ENCODE results near the gene TCF12.

Gene TCF12

DNA sequence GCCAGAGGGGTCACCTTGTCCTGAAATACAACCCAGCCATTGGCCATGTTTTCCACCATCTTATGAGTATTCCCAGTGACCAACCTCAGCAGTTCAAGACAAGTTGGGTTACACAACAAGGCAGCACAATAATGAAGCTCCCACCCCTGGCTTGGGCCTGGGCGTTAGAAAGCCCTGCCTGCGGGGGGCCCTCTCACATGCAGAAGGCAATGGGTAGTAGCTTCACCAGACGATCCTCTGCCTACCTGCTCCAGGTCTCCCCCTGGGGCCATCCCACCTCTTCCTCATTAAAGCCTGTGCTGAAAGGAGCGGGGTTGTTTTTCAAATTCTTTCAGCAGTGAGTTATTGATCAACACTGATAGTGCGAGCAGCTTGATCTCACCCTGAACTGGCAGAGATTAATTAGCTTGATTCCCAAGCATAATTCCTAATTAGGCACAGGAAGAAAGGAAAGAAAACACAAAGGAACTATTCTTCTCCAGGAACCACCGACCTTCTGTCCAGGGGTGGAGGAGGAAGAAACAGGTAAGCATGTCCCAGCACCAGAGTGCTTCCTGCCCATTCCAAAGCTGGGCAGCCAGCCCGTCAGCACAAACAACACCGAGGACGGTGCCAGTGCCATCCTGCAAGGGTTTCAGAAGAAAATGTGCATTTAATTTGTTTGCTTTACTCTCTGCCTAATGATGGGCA is 378.2 kb downstream of the TCF12 start:
- no peak for DNase-seq (ENCODE audit: low read depth)
- in situ Hi-C loops (cut with HindIII; ENCODE audit: low sequenced_read_pairs) = no loop called here
- no peak overlapping the region for H3K4me3 ChIP-seq (ENCODE audit: low read depth, low read length)
- TF ChIP-seq, protein P1, sequence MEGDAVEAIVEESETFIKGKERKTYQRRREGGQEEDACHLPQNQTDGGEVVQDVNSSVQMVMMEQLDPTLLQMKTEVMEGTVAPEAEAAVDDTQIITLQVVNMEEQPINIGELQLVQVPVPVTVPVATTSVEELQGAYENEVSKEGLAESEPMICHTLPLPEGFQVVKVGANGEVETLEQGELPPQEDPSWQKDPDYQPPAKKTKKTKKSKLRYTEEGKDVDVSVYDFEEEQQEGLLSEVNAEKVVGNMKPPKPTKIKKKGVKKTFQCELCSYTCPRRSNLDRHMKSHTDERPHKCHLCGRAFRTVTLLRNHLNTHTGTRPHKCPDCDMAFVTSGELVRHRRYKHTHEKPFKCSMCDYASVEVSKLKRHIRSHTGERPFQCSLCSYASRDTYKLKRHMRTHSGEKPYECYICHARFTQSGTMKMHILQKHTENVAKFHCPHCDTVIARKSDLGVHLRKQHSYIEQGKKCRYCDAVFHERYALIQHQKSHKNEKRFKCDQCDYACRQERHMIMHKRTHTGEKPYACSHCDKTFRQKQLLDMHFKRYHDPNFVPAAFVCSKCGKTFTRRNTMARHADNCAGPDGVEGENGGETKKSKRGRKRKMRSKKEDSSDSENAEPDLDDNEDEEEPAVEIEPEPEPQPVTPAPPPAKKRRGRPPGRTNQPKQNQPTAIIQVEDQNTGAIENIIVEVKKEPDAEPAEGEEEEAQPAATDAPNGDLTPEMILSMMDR (IDR thresholded peaks at IDR 0.05; ENCODE audit: low read depth, low read length, missing control alignments) = no peak

DNA sequence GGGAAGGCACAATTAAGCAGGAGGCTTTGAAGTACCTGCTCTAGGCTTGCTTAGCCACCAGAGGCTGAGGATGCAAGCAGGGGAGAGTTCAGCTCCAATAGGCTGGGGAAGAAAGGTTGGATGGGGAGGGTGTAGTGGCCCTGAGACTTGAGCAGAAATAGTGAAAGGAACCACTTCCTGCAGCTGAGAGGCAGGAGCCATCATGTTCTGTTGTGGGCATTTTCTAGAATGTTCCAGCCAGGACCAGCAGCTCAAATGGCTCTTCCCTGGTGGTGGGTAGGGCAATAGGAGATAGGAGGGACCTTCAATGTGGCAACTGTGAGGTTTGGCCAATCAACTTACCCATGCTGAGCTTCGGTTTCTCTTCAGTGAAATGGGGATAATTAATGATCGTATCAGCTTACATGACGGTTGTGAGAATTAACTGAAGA is 378.7 kb downstream of the TCF12 start:
- H3K4me3 ChIP-seq (ENCODE audit: low read depth, low read length) = no peak overlapping the region
- no peak for DNase-seq (ENCODE audit: low read depth)
- TF ChIP-seq, protein P1 (IDR thresholded peaks at IDR 0.05; ENCODE audit: low read depth, low read length, missing control alignments) = no peak
- in situ Hi-C loops (cut with HindIII; ENCODE audit: low sequenced_read_pairs) = no loop called here

DNA sequence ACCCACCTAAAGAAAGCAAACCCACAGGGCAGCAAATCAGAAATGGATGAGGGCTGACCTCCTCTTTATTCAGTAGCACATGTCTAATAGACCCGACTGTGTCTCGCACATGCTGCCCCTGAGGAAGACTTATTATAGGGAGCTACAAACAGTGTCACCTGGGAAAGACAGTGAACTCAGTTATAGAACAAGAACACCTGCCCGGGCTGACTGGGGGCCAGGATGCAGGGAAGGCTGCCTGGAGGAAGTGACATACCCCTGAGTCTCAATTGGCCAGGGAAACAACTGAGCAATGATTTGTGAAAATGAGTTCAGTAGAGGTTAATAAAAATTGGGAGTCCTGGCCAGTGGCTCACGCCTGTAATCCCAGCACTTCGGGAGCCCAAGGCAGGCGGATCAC is 379.2 kb downstream of the TCF12 start:
- H3K4me3 ChIP-seq (ENCODE audit: low read depth, low read length) = no peak overlapping the region
- in situ Hi-C loops (cut with HindIII; ENCODE audit: low sequenced_read_pairs) = no loop called here
- TF ChIP-seq, protein P1 (IDR thresholded peaks at IDR 0.05; ENCODE audit: low read depth, low read length, missing control alignments) = no peak
- no peak for DNase-seq (ENCODE audit: low read depth)

DNA sequence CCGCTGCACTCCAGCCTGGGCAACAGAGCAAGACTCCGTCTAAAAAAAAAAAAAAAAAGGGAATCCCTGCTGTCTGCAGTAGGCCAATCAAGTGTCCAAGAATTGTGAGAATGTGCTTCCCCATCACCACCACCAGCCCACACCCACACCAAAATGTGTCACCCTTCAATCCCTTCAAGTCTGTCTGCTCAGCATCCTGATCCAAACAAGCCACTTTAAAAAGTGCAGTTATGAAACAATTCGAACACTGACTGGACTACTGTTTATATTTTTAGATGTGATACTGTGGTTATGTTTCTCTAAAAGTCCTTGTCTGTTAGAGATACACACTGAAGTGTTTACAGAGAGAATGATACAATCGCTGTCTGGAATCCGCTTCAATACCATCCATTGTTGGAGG is 379.8 kb downstream of the TCF12 start:
- DNase-seq (ENCODE audit: low read depth) = no peak
- in situ Hi-C loops (cut with HindIII; ENCODE audit: low sequenced_read_pairs) = no loop called here
- no peak overlapping the region for H3K4me3 ChIP-seq (ENCODE audit: low read depth, low read length)
- TF ChIP-seq, protein P1 (IDR thresholded peaks at IDR 0.05; ENCODE audit: low read depth, low read length, missing control alignments) = no peak

DNA sequence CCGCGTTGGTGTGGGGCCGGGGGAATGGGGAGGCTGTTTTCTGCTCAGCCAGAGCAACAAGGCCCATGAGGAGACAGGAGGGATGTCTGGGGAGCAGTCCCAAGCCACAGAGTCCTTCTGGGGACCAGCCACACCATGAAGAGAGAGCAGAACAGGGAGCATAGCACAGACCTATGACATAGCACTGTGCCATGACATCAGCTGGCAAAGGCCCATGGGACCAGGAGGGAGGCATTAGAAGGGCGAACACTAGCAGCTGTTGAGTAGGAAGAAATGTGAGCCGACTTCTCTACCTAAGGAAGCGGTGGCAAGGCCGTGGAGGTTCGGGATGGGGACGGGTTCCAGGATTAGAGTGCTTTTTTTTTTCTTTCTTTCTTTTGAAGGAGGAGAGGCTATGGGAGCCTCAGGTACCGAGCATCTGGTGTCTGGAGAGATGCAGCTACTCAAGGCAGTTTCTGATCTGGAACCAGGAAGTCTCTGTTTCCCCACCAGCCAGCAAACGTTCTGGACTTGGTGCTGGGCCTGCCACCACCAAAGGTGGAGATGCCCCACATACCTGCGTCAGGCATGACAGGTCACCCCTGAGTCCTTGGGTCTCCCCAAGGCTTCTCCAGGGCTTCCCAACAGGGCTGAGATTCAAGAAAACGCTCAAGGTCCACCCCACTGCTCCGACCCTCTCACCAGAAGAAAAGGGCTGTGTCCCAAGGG is 380.6 kb downstream of the TCF12 start:
- in situ Hi-C loops (cut with HindIII; ENCODE audit: low sequenced_read_pairs) = no loop called here
- TF ChIP-seq, protein P1 (IDR thresholded peaks at IDR 0.05; ENCODE audit: low read depth, low read length, missing control alignments) = no peak
- DNase-seq (ENCODE audit: low read depth) = no peak
- no peak overlapping the region for H3K4me3 ChIP-seq (ENCODE audit: low read depth, low read length)

DNA sequence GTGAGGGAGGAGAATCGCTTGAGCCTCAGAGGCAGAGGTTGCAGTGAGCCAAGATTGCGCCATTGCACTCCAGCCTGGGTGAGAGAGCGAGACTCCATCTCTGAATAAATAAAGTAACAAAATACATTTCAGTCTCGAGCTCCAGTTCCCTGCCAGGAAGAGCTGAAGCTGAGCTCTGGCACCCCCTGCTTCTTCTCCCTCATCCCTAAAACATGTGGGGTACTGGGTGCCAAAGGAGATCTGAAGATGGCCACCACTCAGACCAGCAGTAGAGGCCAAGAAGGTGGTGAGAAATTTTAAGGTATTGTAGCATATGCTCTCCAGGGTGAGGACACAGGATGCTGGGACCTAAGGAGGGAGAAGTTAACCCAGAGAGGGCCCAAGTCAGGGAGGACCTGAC is 382.9 kb downstream of the TCF12 start:
- TF ChIP-seq, protein P1 (IDR thresholded peaks at IDR 0.05; ENCODE audit: low read depth, low read length, missing control alignments) = no peak
- H3K4me3 ChIP-seq (ENCODE audit: low read depth, low read length) = no peak overlapping the region
- in situ Hi-C loops (cut with HindIII; ENCODE audit: low sequenced_read_pairs) = no loop called here
- no peak for DNase-seq (ENCODE audit: low read depth)

Data from astrocyte of the cerebellum (primary cell).